ENCODE measurements around the gene IFT122. TPM values are rescaled to one million over a fixed set of nuclear protein-coding genes. Genes with fewer than 3 reads are reported as not detected.

The IFT122 gene
- total and polyA plus RNA-seq, 2 of the 4 experiments (the other 2 are of a cell fraction): 16.8 to 28.0 TPM

GRCh38 chr3:129441782-129442181 is 1.8 kb downstream of the IFT122 start:
- H4K91ac ChIP-seq (ENCODE audit: insufficient read depth, low read depth, low read length): peak overlapping the region; percentile 28; the same call in 1 of the 2 replicates
- H3K14ac ChIP-seq (replicated peaks; ENCODE audit: low read depth, low read length): peak overlapping the region; percentile 86; the same call in 1 of the 2 replicates
- dilution Hi-C loops (cut with HindIII; ENCODE audit: low sequenced_read_pairs, unreplicated experiment) (no loop called here), intact Hi-C loops (cut with micrococcal nuclease) (loop anchor here (2.0 to 5.0 kb wide), 5 partner anchors 46 to 386 kb away; no protein-coding TSS in a partner anchor), in situ Hi-C loops (cut with MboI; ENCODE audit: low sequenced_read_pairs) (no loop called here)
- H2BK5ac ChIP-seq (ENCODE audit: low read depth, low read length, poor library complexity, severe bottlenecking): peak overlapping the region; percentile 92
- CTCF ChIA-PET: interaction anchor here (0.9 to 1.8 kb wide), 4 partner anchors 31 to 58 kb away, joined by 3 to 6 read pairs (median 4); no protein-coding TSS in a partner anchor
- H3K27ac ChIP-seq (ENCODE audit: insufficient read depth, low read length): peak overlapping the region; percentile 74; the same call in 1 of the 2 replicates
- no peak overlapping the region for H3K4me3 ChIP-seq (ENCODE audit: insufficient read depth, low read depth, low read length)
- H3K56ac ChIP-seq (ENCODE audit: extremely low read depth, insufficient read depth, low read length): peak overlapping the region; percentile 49; the same call in 1 of the 2 replicates
- peak overlapping the region; percentile 36 to 78; a peak in 3 of 4 replicates for H4K8ac ChIP-seq (ENCODE audit: low read depth in 2 of 2, low read length in 2 of 2)
- H3K4me1 ChIP-seq (ENCODE audit: control insufficient read depth, insufficient read depth, low read length): peaks cover 4% of the 10 kb centered on the region
- no peaks in the 10 kb centered on the region for H4K20me1 ChIP-seq (ENCODE audit: insufficient read depth, low read length)
- H2BK20ac ChIP-seq (ENCODE audit: low read depth, low read length): 0 out of 2 replicates have a peak overlapping the region, but pooled peaks have one; percentile 62
- peak overlapping the region; percentile 65 for H3K9ac ChIP-seq (ENCODE audit: low read depth, low read length)
- 0 out of 2 replicates have a peak, but pooled peaks have one; percentile 19 for TF ChIP-seq CTCF (conservative IDR thresholded peaks at IDR 0.05; ENCODE audit: low read depth, low read length)
- TF ChIP-seq MAZ (IDR thresholded peaks at IDR 0.05; ENCODE audit: borderline replicate concordance, low read depth, low read length): no peak
- peak overlapping the region; percentile 18 for H2AK9ac ChIP-seq (replicated peaks; ENCODE audit: low read depth, low read length, poor library complexity)
- DNase-seq (peak; percentile 50), ATAC-seq (ENCODE audit: low read depth) (no peak)
- peaks cover 21 to 65% of the 10 kb centered on the region in 2 experiments for H3K79me1 ChIP-seq (ENCODE audit: low read depth in 1 of 2, low read length in 2 of 2)
- POLR2A ChIA-PET (ENCODE audit: unreplicated experiment): no interaction called here
- WGBS, 2 experiments (ENCODE audit: extremely low coverage in 2 of 2, insufficient read length in 1 of 2): no CpG with 5 or more reads among the region's 4 CpGs
- H3K18ac ChIP-seq (ENCODE audit: low read depth, low read length): no peak overlapping the region
- BruUV-seq (replicated peaks): no TSS peak
- H2BK120ac ChIP-seq (ENCODE audit: low read depth, low read length): peak overlapping the region; percentile 65
- H4K5ac ChIP-seq (ENCODE audit: low read depth, low read length): peak overlapping the region; percentile 20
- peaks cover 6% of the 10 kb centered on the region; the same call in 1 of the 2 replicates for H3K9me1 ChIP-seq (ENCODE audit: insufficient read depth, low read length)
- H3K27me3 ChIP-seq (ENCODE audit: control insufficient read depth, insufficient read depth, low read length): no peaks in the 10 kb centered on the region
- H3K4ac ChIP-seq (ENCODE audit: low read depth, low read length): peak overlapping the region; percentile 83
- H3K36me3 ChIP-seq (ENCODE audit: control insufficient read depth, insufficient read depth, low read length): peaks cover 4% of the 10 kb centered on the region; the same call in 1 of the 2 replicates
- no peak overlapping the region for H2AK5ac ChIP-seq (ENCODE audit: low read depth, low read length)
- peak overlapping the region; percentile 26 for H3K23ac ChIP-seq (ENCODE audit: low read depth, low read length)
- peak overlapping the region; percentile 14 for H3K4me2 ChIP-seq (ENCODE audit: low read depth, low read length)
- H3K9me3 ChIP-seq (ENCODE audit: control insufficient read depth, insufficient read depth, low read length): no peaks in the 10 kb centered on the region
- H2BK15ac ChIP-seq (ENCODE audit: low read depth, low read length): peak overlapping the region; percentile 0; the same call in 1 of the 3 replicates
- peak overlapping the region; percentile 46 for H2AFZ ChIP-seq (replicated peaks; ENCODE audit: low read length, poor library complexity)

All from IMR-90 (cell line).